Measurements from ENCODE around the gene HDDC2. TPM values are rescaled to one million over a fixed set of nuclear protein-coding genes. Genes with fewer than 3 reads are reported as not detected.

Gene HDDC2
- total RNA-seq, 2 donors from 2014 or later: 76.4 to 108 TPM

GRCh38 chr6:125296471-125296870, 5.3 kb downstream of the HDDC2 start:
- Histone ChIP-seq H3K4me1 (ENCODE audit: control insufficient read depth, insufficient read depth, low read length) (no peaks in the 10 kb centered on the region), H3K27ac (ENCODE audit: low read depth, low read length) (no peak overlapping the region), H3K27me3 (ENCODE audit: control insufficient read depth, insufficient read depth, low read length, poor library complexity, severe bottlenecking) (no peaks in the 10 kb centered on the region), H3K4me3 (ENCODE audit: low read length) (no peak overlapping the region), H3K36me3 (ENCODE audit: control insufficient read depth, insufficient read depth, low read length) (peaks cover 69% of the 10 kb centered on the region), H3K9ac (ENCODE audit: extremely low read depth, low read length, poor library complexity, severe bottlenecking) (no peak overlapping the region), H3K9me3 (ENCODE audit: control insufficient read depth, low read length) (no peaks in the 10 kb centered on the region)
- no peak for TF ChIP-seq CTCF (conservative IDR thresholded peaks at IDR 0.05)
- Mint-ChIP-seq H3K36me3 (ENCODE audit: low read depth) (peaks cover 52% of the 10 kb centered on the region), H3K9me3 (no peaks in the 10 kb centered on the region), H3K27me3 (ENCODE audit: insufficient read depth) (no peaks in the 10 kb centered on the region), H3K4me3 (no peak overlapping the region), H3K4me1 (peaks cover 14% of the 10 kb centered on the region), H3K27ac (no peak overlapping the region)
- DNase-seq: no peak
- 91 to 100% methylated on average over 1 of the region's 1 CpG for WGBS, 2 experiments (ENCODE audit: insufficient coverage in 1 of 2, insufficient read length in 1 of 2)

- H3K4me3 ChIP-seq (ENCODE audit: low read length): no peak overlapping the region
- no peak overlapping the region for H3K27ac ChIP-seq (ENCODE audit: low read depth, low read length)
- H3K27me3 ChIP-seq (ENCODE audit: control insufficient read depth, insufficient read depth, low read length, poor library complexity, severe bottlenecking): no peaks in the 10 kb centered on the region
- 85 to 100% methylated on average over 2 to 3 of the region's 3 CpGs for WGBS, 2 experiments (ENCODE audit: insufficient coverage in 1 of 2, insufficient read length in 1 of 2)
- Mint-ChIP-seq H3K27ac (no peak overlapping the region), H3K36me3 (ENCODE audit: low read depth) (peaks cover 59% of the 10 kb centered on the region), H3K4me3 (no peak overlapping the region), H3K27me3 (ENCODE audit: insufficient read depth) (no peaks in the 10 kb centered on the region), H3K9me3 (no peaks in the 10 kb centered on the region), H3K4me1 (peaks cover 5% of the 10 kb centered on the region)
- H3K9me3 ChIP-seq (ENCODE audit: control insufficient read depth, low read length): no peaks in the 10 kb centered on the region
- no peaks in the 10 kb centered on the region for H3K4me1 ChIP-seq (ENCODE audit: control insufficient read depth, insufficient read depth, low read length)
- DNase-seq: no peak
- peaks cover 74% of the 10 kb centered on the region for H3K36me3 ChIP-seq (ENCODE audit: control insufficient read depth, insufficient read depth, low read length)
- no peak for TF ChIP-seq CTCF (conservative IDR thresholded peaks at IDR 0.05)
- no peak overlapping the region for H3K9ac ChIP-seq (ENCODE audit: extremely low read depth, low read length, poor library complexity, severe bottlenecking)
Measured at GRCh38 chr6:125294925-125295324, 6.8 kb downstream of the HDDC2 start.

- Histone ChIP-seq H3K4me1 (ENCODE audit: control insufficient read depth, insufficient read depth, low read length) (no peaks in the 10 kb centered on the region), H3K9ac (ENCODE audit: extremely low read depth, low read length, poor library complexity, severe bottlenecking) (no peak overlapping the region), H3K27ac (ENCODE audit: low read depth, low read length) (no peak overlapping the region), H3K36me3 (ENCODE audit: control insufficient read depth, insufficient read depth, low read length) (peaks cover 70% of the 10 kb centered on the region), H3K27me3 (ENCODE audit: control insufficient read depth, insufficient read depth, low read length, poor library complexity, severe bottlenecking) (no peaks in the 10 kb centered on the region), H3K9me3 (ENCODE audit: control insufficient read depth, low read length) (no peaks in the 10 kb centered on the region), H3K4me3 (ENCODE audit: low read length) (no peak overlapping the region)
- DNase-seq: no peak
- H3K9me3 Mint-ChIP-seq: peaks cover 4% of the 10 kb centered on the region
- no peak overlapping the region for H3K27ac Mint-ChIP-seq
- TF ChIP-seq CTCF (conservative IDR thresholded peaks at IDR 0.05): no peak
- H3K4me1 Mint-ChIP-seq: no peaks in the 10 kb centered on the region
- 86% methylated on average over 1 of the region's 1 CpG; no CpG with 5 or more reads in 1 of the 2 experiments for WGBS, 2 experiments (ENCODE audit: insufficient coverage in 1 of 2, insufficient read length in 1 of 2)
- no peak overlapping the region for H3K4me3 Mint-ChIP-seq
- H3K27me3 Mint-ChIP-seq (ENCODE audit: insufficient read depth): no peaks in the 10 kb centered on the region
- H3K36me3 Mint-ChIP-seq (ENCODE audit: low read depth): peaks cover 56% of the 10 kb centered on the region
Measured at GRCh38 chr6:125294036-125294435, 7.7 kb downstream of the HDDC2 start.
